Measurements from ENCODE around the gene ITGA2B.
"Not testable (repeated sequence)": the region's sequence is repeated elsewhere in the genome, so short reads cannot be mapped to it uniquely, and the experiment has no call there.

The ITGA2B gene

DNA sequence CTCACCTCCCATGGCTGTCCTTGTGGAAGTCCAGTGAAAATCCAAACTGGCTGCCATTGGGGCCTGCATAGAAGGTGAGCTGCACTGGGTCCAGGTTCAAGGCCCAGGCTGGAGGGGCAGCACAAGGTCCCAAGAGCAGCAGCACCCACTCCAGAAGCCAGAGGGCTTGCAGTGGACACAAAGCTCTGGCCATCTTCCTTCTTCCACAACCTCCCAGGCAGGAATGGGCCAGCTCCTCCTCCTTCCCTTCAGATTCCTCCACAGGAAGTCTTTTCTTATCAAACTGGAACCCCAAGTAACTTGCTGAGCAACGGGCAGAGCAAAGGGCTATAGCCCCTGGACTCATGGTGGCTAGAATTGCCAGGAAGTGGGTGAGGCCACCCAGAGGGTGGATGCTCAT, at the start of gene ITGA2B:
TSS of gene ITGA2B (minus strand) at position 369 of the 400 bp plus-strand sequence. CDS start at position 193, 176 bp downstream.
- DNase-seq: no peak

DNA sequence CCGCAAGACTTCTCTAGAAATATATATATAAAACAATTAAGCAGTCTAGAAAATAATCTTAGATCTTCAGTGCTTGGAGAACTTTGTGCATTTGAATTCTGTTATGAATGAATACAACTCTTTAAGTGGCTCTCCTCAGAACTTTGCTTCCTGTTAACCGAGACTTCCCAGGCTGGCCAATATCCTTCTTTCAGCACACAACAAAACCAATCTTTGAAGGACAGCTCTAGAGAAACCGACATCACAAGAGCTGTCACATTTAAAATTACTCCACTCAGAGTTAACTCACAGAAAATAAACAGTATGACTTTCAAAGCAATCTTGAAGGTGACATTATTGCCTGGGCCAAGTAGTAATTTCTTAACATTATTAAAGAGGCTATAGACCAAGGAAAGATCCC, 49.7 kb upstream of the ITGA2B start:
- no peak for DNase-seq

DNA sequence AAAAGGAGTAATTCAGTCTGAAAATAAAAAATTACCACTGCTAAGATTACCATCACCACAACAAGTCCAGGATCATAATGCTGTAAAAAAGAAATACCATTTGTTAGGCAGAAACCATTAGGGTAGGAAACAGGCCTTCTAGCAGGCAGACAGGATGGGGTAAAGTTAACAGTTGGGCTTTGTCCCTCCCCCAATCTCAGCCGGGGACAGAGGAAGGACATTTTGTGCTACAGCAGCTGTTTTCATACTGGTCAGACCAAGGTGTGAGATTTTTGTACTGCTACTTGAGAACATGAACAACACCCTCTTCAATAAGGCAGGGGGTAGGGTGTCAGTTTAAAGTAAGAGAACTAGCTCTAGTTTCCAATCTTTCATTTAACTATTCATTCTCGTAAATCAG, 49.2 kb upstream of the ITGA2B start:
- peak; percentile 8 for DNase-seq

DNA sequence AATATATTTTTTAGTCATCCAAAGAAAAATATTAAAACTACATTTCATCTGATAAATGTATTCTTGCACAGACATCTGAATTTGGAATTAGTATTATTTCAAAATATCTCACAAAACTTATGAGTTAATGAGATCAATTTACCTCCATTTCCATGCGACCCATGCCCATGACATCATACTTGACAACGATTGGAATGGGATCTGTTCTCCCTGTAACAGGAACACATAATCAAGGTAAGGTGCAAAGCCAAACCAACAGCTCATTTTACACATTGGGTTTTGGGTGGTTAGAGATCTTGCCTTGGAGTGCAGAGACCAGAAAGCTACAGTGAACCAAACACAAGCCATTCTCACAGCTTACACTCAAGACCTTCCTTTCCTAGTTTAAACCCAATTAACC, 46.9 kb upstream of the ITGA2B start:
- no peak for DNase-seq

DNA sequence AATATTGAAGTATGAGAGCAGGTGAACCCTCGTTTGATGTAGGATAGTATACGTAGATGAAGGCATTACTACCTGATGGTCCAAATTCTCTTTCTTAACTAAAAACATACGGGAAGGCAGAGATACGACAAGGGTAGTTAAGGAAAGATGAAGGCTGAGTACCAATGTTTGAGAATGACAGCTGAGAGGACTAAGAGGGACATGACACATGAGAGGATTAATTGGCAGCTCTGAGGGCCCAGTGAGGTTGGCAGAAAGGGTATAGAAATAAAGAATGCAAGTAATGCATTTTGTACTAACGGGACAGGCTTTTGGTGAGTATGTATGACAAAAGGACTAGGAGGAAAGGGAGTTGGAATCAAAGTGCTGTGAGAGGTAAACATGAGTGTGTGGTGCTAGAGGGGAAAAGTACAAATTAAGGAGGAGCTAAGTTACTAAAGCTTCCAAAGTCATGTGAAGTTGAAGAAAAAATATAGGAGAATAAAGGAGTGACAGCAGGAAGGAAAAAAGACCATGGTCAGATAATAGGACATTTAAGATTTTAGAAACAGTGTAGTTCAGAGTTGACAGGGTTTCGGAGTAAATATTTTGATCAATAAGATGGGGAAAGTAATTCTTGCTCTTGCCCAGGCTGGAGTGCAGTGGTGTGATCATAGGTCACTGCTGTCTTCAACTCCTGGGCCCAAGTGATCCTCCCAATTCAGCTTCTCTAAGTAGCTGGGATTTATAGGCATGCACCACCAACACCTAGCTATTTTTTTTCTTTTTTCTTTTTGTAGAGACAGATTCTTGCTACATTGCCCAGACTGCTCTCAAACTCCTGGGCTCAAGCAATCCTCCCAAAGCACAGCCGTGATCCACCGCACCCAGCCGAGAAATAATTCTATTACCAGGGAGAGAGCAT, 43.1 kb upstream of the ITGA2B start:
- no peak for DNase-seq

DNA sequence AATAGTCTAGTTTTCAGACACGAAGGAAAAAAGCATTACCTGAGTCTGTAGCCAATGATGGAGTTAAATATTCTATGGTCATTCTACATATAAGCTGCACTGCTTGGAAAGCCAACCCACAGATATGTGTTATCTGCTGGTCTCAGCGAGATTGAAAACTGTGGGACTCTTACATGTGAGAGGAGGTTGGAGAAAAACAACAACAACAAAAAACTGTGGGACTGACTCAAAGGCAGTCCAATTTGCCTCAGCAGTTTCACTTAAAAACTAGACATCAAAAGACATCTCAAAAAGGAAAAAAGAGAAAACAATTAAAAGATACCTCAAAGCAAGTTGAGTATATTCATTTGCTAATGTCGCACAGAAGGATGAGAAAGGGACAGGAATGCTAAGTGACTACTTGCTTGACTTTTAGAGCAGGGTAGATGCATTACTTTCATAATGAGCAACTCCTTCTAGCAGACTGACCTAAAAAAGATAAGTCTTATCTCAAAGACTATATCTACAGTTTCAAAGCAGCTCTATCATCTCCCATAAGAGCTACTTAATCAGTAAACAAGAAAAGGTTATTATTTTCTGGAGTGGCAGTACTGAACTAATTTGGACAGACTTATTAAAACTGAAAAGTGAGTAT, 35.5 kb upstream of the ITGA2B start:
- no peak for DNase-seq

DNA sequence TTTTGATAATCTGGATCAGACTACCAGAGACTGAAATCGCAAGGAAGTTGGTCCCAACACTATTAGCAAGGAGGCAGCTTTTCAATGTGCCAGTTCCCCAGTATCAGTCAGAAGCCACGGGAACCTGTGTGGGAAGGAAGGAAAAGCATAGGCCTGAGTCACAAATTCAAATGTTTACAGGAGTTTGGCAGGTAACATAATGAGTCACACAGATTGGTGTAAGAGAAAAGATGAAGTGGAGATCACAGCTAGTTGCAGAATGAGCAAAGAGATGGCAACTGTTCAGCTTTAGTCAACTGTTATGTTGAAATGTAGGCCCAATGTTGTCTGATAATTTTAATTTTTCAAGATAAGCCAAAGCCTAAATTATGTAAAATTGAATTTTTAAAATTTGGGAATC, 28.1 kb upstream of the ITGA2B start:
- no peak for DNase-seq

DNA sequence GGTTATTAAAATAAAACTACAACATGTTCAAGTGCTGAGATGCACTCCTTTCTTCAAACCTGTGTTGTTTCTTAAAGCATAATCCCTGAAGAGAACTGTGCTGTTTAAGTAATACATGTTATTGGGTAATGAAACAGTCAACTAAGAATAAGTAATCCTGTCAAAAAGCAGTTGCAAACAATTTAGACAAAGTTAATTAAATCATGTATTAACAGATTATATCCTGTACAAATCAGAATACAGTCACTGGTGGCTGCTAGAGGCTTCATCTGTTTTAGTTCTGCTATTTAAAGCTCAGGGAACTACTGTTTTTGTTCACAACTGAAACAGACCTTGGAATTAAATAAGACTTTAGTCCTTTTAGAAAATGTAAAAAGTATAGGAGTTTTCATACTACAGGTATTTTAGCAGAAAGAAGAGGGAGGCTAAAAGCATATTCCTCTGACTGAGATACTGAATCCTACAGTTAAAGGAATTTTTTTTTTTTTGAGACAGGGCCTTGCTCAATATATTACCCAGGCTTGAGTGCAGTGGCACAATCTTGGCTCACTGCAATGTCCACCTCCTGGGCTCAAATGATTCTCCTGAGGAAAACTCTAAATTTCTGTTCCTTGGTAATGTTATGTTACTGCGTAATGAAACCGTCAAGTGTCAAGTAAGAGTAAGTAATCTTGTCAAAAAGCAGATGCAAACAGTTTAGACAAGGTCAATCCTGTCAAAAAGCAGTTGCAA, 27.3 kb upstream of the ITGA2B start:
- no peak for DNase-seq

DNA sequence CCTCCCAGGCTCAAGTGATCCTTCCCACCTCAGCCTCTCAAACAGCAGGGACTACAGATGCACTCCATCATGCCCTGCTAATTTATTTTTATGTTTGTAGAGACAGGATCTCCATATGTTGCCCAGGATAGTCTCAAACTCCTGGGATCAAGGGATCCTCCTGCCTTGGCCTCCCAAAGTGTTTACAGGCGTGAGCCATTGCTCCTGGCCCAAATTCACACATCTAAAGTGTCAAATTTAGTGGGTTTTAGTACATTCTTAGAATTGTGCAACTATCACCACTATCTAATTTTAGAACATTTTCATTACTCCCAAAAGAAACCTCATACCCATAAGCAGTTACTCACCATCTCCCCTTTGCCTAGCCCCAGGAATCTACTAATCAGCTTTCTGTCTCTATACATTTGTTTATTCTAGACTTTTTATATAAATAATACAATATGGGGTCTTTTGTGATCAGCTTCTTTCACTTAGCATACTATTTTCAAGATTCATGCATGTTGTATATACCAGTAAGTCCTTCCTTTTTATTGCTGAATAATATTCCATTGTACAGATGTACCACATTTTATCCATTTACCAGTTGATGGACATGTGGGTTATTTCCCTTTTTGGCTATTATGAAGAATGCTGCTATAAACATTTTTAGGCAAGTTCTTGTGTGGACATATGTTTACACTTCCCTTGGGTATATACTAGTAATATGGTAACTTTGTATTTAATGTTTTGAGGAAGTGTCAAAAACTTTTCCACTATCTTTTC, 25.1 kb upstream of the ITGA2B start:
- DNase-seq: no peak

DNA sequence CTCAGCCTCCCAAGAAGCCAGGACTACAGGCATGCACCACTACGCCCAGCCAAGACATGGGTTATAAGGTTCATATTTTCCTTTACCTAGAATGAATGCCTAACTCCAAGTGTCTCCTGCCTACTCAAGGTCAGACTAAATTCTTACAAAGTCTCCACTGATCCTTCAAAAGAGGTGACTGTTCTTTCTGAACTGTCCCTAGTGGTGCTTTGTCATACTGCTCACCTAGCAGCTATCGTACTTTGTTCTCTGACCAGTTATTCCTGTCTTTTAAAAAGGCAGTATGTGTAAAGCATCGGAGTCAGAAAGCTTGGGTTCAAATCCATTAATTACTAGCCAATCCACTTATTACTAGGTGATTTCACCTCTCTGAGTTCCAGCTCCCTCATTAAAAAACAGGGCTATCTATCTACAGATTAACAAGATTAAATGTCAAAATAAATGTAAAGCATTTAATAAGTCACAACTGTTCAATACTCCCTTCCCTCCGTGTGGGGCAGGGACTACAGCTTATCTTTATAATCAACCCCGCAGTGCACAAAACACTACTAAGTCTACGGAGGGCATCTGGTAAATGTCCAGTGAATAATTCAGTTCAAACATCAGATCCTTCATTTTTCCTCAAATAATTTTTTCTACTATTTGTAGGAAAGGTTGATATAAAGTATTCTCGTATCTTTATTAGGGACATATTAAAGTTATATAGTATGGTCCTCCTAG, 20.0 kb upstream of the ITGA2B start:
- no peak for DNase-seq

DNA sequence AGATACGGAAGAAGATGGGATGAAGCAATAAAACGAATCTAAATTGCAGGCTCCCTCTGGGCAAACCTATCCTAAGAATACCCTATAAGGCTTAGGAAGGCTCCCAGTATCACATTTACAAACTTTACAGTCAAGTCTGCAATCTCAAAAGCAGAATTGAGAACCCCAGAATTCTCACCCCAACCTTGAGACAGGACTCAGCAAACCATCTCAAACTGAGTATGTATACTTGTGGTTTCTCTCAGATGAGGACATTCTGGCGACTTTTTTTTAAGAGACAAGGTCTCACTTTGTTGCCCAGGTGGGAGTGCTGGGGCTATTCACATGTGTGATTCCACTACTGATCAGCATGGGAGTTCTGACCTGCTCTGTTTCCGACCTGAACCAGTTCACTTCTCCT, 19.3 kb upstream of the ITGA2B start:
- DNase-seq: no peak

DNA sequence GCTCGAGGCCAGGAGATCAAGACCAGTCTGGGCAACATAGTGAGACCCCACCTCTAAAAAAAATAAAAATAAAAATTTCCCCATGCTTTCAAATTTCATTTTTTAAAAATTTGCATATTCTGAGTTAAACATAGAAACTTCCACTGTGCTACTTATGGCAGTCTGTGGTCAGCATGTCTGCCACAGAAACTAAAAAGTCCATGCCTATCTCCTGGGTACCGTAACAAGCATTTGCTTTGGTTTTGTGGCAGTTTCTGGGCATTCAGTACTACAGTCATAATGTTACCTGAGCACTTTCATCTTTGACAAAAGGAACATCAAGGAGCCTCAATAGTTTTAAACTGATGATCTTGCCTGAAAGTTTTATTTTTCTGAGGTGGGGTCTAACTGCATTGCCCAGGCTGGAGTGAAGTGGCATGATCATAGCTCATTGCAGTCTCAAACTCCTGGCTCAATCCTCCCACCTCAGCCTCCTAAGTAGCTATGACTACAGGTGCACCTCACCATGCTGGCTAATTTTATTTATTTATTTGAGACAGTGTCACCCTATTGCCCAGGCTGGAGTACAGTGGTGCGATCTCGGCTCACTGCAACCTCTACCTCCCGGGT, 13.2 kb upstream of the ITGA2B start:
- DNase-seq: no peak

DNA sequence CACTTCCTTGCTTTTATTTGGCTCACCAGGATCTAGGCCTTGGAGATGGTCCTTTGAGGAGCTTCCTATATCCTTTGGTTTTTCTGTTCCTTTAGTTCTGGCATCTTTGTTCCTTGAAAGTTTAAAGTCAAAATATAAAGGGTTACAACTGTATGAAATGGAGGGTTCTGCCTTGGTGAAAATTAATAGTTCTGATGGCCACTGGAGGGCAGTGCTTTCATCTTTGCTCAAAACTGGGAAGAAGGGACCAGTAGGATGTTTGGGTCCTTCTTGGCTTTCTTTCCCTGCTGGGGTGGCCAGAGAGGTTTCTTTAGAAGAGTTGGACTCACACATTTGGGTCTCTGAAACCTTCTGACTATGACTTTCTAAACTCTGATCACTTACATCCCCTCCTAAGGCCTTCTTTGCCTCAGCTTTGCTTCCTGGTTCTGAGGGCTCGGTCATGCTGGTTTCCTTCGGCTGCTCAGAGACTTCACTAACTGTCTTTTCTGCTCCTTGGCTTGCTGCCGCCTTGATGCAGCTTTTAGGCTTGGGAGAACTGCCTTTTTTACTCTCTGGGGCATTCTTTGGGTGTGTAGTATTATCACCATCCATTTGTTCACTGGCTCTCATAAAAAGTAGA, 10.9 kb upstream of the ITGA2B start:
- no peak for DNase-seq

DNA sequence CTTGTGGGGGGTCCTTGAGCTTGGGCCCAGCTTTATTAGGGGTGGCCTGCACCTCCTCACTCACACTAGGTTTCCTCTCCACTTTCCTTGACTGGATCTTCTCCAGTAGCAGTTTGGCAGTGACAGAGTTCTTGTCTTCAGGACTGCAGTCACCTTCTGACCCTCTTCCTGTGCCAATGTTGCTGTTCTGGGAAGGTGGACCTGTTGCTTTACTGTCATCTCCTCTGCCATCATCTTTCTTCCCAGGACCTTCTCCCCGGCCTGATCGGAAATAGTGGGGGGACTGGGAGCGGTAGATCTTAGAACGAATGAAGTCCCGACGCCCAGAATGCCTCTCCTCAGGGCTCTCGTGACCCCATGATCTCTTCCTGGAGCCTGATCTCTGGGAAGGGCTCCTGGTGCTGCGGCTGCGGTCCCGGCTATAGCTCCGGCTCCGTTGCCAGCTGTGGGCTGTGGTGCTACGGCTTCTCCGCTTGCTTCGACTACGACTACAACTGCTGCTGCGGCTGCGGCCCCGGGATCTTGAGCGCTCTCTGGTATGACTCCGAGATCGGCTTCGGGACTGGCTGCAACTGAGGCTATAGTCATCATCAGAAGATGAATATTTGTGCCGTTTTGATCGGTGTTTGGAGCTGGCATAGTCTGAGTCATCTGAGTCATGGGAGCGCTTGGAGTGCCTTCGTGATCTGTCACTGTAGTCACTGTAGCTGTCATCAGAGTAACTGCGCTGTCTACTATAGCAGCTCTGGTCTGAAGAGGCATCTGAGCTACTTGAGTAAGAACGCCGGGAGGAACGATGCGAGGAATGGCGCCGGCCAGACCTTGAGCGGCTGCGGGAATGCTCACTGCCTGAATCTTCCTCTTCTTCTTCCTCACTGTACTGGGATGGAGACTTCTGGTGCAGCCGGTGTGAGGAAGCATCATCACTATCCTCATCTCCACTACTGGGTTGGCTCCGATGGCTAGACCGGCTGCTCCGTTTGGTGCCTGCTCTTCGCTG, 9.5 kb upstream of the ITGA2B start:
- no peak for DNase-seq

DNA sequence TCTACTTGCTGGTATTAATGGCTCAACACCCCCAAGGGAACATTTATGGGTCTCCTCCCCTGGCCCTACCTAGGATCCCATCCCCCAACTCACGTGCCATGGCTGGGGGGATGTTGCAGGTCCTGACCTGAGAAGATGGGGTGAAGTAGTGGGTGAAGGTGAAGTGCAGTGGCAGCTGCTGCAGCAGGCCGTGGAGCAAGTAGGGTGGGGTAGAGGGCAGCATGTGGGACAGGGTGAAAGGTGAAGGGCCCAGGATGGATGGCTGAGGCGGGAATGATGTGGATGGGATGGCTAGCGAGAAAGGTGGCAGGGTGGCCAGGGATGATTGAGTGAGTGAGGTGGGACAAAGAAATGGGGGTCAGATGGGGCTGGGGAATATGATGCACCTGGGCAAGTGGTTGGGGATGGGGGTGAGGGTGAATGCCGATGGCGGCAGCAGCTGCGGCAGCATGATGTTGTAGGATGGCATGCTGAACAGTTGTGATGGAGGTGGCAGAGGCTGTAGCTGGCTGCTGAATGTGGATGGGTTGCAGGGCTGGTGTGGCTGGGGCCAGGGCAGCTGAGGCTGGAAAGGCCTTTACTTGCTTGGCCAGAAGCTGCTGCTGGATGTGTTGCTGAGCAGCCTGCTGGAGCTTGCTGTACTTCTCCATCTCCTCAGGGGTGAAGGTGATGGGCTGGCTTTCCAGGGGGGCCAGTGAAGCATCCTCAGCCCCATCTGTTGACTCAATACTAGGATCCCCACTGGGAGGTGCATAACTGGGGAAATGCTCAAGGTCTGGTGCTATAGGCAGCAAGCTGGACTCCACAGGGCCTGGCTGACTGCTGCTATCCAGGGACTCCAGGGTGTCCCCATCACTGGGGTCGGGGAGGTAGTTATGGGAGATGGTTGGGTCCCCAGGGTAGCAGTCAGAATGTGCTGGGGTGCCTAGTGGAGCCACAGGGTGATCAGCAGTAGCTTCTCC, 8.3 kb upstream of the ITGA2B start:
- DNase-seq: no peak

DNA sequence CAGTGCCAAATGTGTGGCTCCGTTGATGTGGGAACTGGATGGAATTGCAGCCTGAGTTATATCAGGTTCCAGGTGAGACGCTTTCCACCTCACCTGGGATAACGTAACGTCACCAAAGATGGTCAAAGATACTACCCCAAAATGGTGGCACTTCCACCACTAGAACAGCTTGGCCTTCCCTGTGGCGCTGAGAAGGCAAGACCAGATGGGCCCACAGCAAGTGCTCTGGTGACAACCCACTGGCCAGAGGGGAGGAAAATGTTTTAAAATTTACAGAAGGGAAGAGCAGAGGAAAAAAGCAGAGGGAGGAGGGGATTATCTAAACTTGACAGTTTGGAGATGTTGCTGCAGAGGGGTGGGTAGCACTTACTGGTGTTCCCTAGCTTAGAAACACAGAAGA, 7.5 kb upstream of the ITGA2B start:
- DNase-seq: no peak

DNA sequence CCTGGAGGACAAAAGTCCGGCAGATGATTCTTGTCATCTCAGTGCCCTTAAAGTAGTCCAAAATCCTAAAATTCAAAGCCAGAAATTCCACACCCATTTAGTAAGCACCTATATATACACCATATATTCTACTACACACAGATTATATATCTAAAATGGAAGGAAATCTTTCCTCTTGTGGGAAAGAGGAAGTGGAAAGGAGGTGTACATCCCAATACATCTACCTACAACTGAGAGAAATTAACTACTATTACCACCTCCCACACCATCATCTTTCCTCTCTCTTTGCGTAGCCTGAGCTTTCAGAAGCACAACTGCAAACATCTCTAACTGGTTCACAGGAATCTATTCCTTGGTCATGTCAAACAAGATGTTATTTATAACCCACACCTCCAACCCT, 5.4 kb upstream of the ITGA2B start:
- no peak for DNase-seq

DNA sequence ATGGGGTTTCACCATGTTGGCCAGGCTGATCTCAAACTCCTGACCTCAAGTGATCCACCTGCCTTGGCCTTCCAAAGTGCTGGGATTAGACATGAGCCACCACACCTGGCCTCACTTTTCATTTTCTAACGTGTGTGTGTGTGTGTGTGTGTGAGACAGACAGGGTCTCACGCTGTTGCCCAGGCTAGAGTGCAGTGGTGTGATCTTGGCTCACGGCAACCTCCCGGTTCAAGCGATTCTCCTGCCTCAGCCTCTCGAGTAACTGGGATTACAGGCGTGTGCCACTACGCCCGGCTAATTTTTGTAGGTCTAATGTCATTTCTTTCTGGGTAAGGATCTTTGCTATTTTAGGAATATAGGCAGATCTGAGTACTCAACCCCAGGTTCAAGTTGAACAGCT, 4.7 kb upstream of the ITGA2B start:
- DNase-seq: not testable (repeated sequence)
